ENCODE data around the gene NMRK1.

NMRK1 gene

DNA sequence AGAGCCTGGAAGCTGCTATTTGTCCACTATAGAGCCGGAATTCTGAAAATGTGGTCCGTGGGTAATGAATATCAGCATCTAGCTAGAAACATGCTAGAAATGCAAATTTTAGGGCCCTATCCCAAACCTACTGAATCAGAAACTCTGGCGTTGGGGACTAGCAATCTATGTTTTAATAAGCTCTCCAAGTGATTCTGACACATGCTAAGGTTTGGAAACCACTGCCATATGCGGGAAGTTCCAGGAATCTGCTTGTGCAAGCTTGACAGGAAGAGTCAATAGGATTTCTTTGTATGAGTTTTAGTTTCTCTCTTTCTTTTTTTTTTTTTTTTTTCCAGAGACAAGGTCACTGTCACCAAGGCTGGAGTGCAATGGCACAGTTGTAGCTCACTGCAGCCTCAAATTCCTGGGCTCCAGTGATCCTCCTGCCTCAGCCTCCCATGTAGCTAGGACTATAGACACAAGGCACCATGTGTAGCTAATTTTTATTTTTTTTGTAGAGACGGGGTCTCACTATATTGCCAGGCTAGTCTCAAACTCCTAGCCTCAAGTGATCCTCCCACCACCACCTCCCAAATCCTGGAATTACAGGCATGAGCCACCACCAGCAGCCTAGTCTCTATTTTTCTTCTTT lies 33.5 kb downstream of the NMRK1 start:
- no peak for DNase-seq (ENCODE audit: low read depth)

DNA sequence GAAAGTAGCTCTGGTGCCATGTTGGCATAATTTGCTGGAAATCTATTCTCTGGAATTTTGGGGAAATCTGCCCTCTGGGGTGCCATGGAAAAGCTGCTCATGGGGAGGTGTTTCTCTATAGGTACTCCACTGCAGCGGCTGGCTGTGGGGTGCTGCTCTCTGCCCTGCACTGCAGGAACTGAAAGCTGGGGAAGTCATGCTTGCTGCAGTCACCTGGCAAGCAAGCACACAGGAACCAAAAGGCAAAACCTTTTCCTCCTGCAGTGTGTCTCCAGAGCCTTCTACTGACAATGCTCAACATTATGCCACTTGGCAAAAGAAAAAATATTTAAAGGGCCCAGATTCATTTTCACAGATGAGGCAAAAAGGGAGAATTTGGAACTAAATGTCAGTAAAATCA lies 34.1 kb downstream of the NMRK1 start:
- no peak for DNase-seq (ENCODE audit: low read depth)

DNA sequence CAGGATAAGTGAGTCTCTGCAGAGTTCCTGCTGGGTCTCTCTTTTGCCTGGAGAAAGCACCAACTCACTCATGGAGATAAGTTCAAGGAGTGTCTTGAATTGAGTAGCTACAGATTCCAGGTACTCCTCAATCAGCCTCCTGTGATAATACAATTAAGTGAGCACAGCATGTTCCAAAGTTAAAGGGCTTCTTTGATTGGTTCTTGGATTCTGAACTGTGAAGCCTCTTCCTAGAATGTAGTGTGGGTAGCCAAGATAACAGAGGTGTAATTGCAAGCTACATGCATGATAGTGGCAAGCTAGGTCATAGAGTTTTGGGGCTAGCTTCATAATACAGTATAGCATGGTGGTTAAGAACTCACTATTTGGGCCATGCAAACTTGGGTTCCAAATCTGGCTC lies 36.7 kb downstream of the NMRK1 start:
- no peak for DNase-seq (ENCODE audit: low read depth)

DNA sequence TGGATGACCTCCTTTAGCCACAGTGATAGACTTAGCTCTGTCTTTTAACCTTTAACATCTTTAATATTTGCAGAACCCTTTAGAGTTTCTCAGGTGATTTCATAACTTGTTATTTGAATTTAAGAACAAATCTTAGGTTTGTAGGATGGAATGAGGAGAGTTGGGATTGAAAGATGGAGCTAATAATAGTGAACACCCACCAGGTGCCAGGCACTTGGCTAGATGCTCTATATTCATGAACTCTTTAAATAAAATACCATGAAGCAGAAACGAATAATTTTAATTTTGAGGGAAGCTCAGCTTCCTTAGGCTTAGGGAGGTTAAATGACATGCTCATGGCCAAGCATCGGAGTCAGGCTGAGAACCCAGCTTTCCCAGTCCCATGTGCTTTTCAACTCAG lies 40.4 kb downstream of the NMRK1 start:
- DNase-seq (ENCODE audit: low read depth): no peak

DNA sequence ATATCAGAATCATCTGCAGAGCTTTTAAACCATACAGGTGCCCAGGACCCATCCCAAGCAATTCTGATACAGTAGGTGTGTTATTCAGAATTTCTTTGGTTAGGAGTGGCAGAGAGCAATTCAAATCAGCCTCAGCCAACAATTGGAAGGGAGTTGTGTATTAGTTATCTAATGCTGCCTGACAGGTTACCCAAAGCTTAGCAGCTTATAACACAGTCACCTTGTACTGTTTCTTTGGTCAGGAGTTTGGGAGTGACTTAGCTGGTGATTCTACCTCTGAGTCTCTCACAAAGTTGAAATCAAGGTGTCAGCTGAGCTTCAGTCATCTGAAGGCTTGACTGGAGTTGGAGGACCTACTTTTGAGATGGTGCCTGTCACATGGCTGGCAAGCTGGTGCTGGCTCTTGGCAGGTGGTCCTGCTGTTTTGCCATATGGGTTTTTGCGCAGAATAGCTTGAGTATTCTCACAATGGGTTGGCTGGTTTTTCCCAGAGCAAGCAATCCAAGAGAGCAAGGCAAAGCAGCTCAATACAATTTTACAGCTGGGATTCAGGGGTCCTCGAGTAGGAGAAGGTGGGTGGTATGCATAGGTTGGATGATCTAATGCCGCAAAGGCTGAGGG lies 41.1 kb downstream of the NMRK1 start:
- no peak for DNase-seq (ENCODE audit: low read depth)

DNA sequence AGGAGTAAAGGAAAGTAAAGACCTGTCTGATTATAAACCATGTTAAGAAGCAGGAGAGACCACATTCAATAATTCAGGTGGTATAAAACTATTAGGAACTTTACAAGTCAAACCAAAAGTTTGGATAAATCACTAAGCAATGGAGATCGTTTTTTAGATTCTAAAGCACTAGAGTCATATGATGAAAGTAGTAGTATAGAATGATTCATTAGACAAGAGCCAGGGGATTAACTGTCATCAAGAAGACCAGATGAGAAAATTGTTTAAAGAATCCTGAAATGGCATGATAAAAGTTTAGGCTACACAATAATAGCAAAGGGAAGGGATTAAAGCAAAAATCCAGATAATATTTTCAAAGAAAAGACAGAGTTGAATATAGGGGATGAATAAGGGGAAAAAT lies 46.9 kb downstream of the NMRK1 start:
- DNase-seq (ENCODE audit: low read depth): no peak

DNA sequence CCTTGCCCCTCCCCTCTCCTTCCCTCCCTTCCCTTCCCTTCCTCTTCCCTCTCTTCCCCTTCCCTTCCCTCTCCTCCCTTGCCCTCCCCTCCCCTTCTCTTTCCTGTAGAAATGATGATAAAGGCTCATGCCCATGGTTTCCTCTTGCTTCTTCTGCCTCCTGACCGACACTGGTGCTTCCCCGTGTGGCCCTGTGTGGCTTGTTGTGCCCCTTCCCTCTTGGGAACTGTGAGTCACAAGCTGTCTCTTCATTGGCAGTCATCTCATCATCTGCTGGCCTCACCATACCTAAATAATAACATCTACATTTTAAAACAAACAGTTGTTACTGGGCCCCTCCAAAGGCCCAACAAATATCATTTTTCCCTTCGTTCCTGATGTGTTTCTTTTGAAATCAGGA lies 48.2 kb downstream of the NMRK1 start:
- no peak for DNase-seq (ENCODE audit: low read depth)

DNA sequence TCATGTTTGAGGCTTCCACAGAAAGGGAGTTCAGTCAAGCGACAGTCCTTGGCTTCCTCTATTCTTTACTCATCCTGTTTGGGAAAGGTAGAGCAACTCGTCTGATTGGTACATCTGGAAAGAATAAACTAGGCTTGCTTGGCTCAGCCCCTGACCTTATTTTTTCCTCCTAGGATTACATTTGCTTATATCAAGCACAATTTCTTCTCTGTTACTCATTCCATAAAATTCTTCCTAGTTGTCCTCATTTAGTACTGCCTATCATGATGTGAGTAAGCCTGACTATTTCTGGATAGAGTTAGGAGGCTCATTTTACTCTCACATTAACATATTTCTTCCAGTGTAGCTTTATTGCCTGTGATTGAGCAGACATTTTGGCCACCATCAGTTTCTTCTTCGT lies 48.9 kb downstream of the NMRK1 start:
- DNase-seq (ENCODE audit: low read depth): no peak

DNA sequence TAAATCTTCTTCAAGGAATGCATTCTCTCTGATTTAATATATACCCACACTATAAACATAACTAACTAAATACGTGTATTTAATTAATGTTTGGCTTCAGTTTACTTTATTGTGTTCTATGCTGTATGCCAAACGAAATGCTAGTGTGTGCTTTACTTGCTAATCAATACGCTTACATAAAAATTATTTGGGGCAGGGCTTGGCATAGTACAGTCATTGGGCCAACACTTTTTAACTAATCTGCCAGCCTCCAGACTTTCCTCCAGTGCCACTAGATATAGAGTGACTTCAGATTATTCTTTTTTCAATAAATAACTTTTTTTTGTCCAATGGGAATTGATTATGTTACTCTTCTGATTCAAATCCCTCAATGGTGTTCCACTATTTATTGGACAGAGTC lies 51.2 kb downstream of the NMRK1 start:
- DNase-seq (ENCODE audit: low read depth): no peak

DNA sequence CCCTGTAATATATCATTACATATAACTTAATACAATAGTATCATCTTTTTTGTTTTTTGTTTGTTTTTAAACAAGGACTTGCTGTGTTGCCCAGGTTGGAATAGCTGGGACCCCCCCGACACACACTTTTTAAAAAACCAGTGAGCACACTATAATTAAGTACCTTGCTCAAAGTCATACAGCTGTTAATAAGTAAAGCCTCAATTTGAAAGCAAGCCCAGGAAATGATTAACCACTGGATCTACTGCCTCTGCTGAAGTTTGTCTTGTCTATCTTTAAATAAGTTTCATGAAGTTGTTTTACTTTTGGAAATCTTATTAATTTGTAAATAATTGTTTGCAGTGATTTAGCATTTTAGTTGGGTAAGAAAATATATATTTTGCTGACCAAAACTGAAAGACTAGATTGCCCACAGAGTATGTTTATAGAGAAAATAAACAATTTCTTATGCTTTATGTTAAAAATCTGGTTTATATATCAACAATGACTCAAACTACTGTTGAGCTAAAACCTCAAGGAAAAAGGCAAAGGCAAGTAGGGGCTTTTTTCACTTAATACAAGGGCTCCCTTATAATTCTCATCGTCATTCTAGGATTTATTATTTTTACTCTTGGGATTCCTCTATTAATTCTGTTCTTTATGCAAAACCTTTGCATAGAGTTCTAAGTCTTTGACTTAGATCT lies 54.0 kb downstream of the NMRK1 start:
- DNase-seq (ENCODE audit: low read depth): no peak

DNA sequence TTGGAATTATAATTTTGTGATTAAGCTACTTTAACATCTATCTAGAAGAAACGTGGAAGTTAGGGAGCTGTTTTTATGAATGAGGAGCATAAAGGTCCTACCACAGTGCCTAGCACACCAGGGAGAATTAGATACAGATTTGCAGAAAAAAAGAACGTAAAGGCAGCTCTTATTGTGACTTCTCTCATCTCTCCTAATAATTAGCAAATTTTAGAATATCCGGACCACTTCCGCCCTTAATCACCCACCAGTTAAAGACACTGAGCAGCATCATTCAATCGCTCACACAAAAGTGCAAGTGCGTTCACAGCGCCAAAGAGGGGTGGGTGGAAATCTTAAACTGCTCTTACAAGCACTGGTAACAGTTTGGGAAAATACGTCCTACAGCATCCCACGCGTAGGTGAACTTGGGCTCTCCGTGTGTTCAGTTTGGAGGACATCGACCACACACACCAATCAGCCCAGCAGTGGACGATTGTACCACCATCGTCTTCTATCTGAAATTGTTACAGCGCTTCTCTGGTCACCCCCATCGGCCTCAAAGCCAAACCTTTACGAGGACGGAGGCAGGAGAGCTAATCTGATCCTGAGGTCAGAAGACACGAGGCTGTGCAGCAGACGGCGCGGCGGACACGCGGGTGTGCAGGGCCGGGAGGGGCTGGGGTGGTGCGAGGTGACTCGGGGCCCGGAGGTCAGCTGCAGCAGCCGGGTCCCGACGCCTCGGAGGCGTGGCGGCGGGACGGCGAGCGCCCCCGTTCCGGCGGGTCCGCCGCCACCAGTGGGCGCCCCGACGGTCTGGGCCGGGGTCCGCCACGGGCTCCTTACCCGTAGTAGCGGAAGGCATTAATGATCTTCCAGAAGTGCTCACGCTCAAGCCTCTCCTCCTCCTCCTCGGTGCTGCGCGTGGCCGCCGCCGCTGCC lies 60.5 kb downstream of the NMRK1 start:
- peak; percentile 36 for DNase-seq (ENCODE audit: low read depth)

DNA sequence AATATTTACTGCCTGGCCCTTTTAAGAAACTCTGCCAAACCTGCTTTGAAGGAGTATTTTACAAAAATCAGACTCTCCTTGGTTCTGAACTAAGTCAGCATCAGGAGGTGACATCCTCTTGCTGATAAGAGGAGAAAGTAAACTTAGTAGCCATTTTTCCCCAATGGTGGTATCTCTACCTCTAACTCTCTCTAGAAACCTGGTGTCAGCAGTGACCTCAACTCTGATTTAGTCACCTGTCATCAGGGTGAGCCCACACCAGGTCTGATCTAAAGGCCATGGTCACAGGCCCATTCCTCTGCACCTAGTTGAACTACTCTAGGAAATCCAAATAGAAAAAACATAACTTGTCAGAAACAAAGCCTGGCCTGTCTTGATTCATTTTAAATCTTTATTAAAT lies 64.1 kb downstream of the NMRK1 start:
- no peak for DNase-seq (ENCODE audit: low read depth)

DNA sequence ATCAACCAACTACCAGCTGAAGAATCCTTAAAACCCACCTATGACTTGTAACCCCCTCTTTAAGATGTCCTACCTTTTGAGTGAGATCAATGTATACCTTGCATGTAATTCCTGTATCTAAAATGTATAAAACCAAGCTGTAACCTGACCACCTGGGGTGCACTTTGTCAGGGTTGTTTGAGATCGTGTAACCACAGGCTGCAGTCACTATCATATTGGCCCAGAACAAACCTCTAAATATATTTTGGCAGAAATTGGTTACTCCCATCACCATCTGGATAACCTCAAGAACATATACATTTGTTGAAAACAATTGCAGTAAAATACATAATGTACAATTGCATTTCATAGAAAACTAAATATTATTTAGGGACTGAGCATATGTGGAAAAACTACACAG lies 68.3 kb downstream of the NMRK1 start:
- DNase-seq (ENCODE audit: low read depth): no peak

DNA sequence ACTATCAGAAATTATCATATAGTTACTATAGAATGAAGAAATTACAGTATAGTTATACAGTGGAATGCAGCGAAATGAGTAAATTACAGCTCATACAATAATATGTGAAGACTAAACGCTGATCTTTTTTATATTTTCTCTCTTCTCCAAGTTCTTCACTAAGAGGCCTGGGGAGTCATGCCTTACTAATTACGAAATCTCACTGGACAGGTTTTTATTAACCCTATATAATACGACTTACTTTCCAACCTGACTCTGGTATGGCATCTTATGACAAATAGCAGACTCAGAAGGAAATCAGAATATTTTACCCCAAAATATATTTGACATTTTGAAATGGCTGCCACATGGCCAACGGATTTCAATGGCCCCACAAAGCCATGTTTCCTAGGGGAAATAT lies 68.9 kb downstream of the NMRK1 start:
- no peak for DNase-seq (ENCODE audit: low read depth)

DNA sequence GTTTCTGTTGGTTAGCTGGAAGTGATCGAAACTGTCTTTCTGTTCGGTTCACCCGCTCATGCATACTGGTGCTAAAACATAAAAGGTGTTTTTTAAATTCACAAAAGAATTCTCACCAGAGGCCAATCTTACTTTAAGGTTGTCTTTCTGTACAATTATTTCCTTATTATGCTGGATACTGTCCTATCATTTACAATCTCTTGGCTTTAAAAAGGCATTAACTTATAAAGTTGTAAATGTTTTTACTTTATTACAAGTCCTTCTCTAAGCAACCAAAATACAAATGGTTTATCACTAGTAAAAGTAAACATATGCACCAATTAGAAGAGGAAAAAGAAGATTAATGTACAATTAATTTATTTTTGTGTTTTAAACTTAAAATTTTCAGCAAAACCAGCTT lies 70.6 kb downstream of the NMRK1 start:
- DNase-seq (ENCODE audit: low read depth): no peak

DNA sequence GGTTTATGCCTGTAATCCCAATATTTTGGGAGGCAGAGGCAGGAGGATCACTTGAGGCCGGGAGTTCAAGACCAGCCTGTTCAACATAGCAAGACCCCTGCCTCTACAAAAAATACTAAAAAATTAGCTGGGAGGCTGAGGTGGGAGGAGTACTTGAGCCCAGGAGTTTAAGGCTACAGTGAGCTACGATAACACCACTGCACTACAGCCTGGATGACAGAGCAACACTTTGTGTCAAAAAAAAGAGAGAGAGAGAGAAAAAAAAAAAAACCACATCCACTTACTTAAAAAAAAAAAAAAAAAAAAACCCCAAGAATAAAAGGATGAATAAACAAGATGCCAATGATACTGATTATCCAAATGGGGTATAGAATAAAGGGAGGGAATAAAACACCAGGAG lies 74.2 kb downstream of the NMRK1 start:
- DNase-seq (ENCODE audit: low read depth): no peak
